Suprapubic skin (tissue), 4 donors: ENCODE results near the gene CHDH. TPM values are rescaled to one million over a fixed set of nuclear protein-coding genes. Genes with fewer than 3 reads are reported as not detected.
A peak's percentile ranks its signal among the peaks of the same experiment; 100 is the strongest.

ENCODE experiments used
- DNase-seq, 2 donors: peaks; one replicate each; pipeline ENCODE4 v3.0.0-alpha.2; 2019; ENCODE audit warnings: low spot score in 2 of 2
- H3K27ac ChIP-seq: fragments of 200-600 bp; sonication (generic); one replicate; pipeline ENCODE4 v1.5.1; 2019
- H3K27me3 ChIP-seq: fragments of 200-600 bp; sonication (generic); one replicate; pipeline ENCODE4 v1.5.1; 2019
- H3K36me3 ChIP-seq: fragments of 200-600 bp; sonication (generic); one replicate; pipeline ENCODE4 v1.5.1; 2019
- H3K4me1 ChIP-seq: fragments of 200-600 bp; sonication (generic); one replicate; pipeline ENCODE4 v1.5.1; 2019
- H3K4me3 ChIP-seq: fragments of 200-600 bp; sonication (generic); one replicate; pipeline ENCODE4 v1.5.1; 2019; ENCODE audit warnings: mild to moderate bottlenecking
- H3K9me3 ChIP-seq: fragments of 200-600 bp; sonication (generic); one replicate; pipeline ENCODE4 v1.5.1; 2019
- CTCF ChIP-seq, 2 donors: fragments of 200-600 bp in 1 of 2; fragments of 450-650 bp in 1 of 2; sonication (generic) in 1 of 2; IDR thresholded peaks; one replicate each; pipeline ENCODE4 v1.5.1; 2016 to 2019; ENCODE audit warnings: antibody characterized with exemption in 2 of 2, mild to moderate bottlenecking in 1 of 2, moderate library complexity in 1 of 2
- EP300 ChIP-seq: sonication (generic); formaldehyde crosslinking; IDR thresholded peaks from one replicate; pipeline ENCODE4 v1.6.1; 2017; ENCODE audit warnings: antibody characterized with exemption
- POLR2A ChIP-seq, 2 donors: fragments of 450-650 bp; IDR thresholded peaks; one replicate each; pipeline ENCODE4 v1.6.1; 2017; ENCODE audit warnings: antibody characterized with exemption in 2 of 2, mild to moderate bottlenecking in 2 of 2, moderate library complexity in 2 of 2
- POLR2AphosphoS5 ChIP-seq, 3 donors: sonication (generic); formaldehyde crosslinking; IDR thresholded peaks; one replicate each; pipeline ENCODE4 v1.6.1; 2017; ENCODE audit warnings: antibody characterized with exemption in 3 of 3
- WGBS: methylation state at CpG from one replicate; pipeline ENCODE4 v1.1.5; 2018; 5-methylcytosine and 5-hydroxymethylcytosine counted together
- total RNA-seq, 4 donors: library from RNA; depleted of rRNA; stranded (reverse); fragments of >200 nt; gene quantifications; one replicate each; pipeline ENCODE4 v1.1.0, GENCODE V29; 2016

Gene CHDH
- total RNA-seq, 4 donors from 2014 or later, result 6.0 to 26.4 (median 9.3) TPM

DNA sequence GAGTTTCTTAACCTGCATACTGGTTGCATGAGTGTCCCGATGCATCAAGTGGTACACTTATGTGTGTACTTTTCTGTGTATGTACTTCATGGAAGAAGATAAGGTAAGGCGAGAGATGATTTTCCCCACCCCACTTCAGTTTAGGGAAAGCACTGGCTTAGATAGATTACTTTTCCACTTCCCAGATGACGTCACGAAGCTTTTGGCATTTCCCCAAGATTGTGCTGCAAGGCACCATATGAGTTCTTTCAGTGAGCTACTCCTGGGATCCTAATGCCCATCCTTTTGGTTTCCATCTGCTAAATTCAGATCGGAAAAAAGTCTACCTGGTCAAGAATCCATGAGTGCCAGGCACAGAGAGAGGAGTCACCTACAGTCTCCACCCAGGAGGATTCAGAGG, 4.7 kb upstream of the CHDH start:
- Histone ChIP-seq H3K4me1 (peaks cover 9% of the 10 kb centered on the region), H3K36me3 (no peaks in the 10 kb centered on the region), H3K27ac (no peak overlapping the region), H3K9me3 (no peaks in the 10 kb centered on the region), H3K4me3 (no peak overlapping the region), H3K27me3 (peaks cover 16% of the 10 kb centered on the region)
- TF ChIP-seq EP300, result no peak
- no peak for TF ChIP-seq POLR2AphosphoS5 (IDR thresholded peaks at IDR 0.05)
- TF ChIP-seq CTCF (IDR thresholded peaks at IDR 0.05), result no peak
- TF ChIP-seq POLR2A (IDR thresholded peaks at IDR 0.05), result no peak
- 59% methylated on average over 5 of the region's 5 CpGs for WGBS
- no peak for DNase-seq

DNA sequence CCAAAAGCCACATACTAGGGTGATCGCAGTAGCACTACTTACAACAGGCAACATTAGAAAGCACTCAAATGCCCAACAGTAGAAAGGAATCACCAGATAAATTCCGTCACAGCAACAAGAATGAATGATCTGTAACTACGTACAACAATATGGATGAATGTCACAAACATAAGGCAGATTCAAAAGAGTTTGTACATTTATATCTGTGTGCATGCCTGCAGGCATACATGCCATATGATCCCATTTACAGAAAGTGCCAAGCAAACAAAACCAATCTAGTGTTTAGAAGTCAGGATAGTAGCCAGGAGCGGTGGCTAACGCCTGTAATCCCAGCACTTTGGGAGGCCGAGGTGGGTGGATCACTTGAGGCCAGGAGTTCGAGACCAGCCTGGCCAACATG, 3.7 kb upstream of the CHDH start:
- peaks cover 16% of the 10 kb centered on the region for H3K27me3 ChIP-seq
- DNase-seq, result no peak
- H3K27ac ChIP-seq, result no peak overlapping the region
- TF ChIP-seq EP300, result no peak
- no peaks in the 10 kb centered on the region for H3K9me3 ChIP-seq
- H3K4me1 ChIP-seq, result peaks cover 16% of the 10 kb centered on the region
- H3K36me3 ChIP-seq, result no peaks in the 10 kb centered on the region
- WGBS, result 95% methylated on average over 7 of the region's 7 CpGs
- no peak overlapping the region for H3K4me3 ChIP-seq

- Histone ChIP-seq H3K27ac (no peak overlapping the region), H3K4me1 (peaks cover 17% of the 10 kb centered on the region), H3K36me3 (no peaks in the 10 kb centered on the region), H3K4me3 (peak overlapping the region; percentile 73), H3K9me3 (no peaks in the 10 kb centered on the region), H3K27me3 (peaks cover 16% of the 10 kb centered on the region)
- DNase-seq, result no peak
- WGBS, result 65% methylated on average over 10 of the region's 10 CpGs
- TF ChIP-seq POLR2AphosphoS5 (IDR thresholded peaks at IDR 0.05) (no peak), POLR2A (IDR thresholded peaks at IDR 0.05) (no peak), EP300 (no peak), CTCF (IDR thresholded peaks at IDR 0.05) (no peak)
Observed at GRCh38 chr3:53846851-53847155, 584 bp upstream of the CHDH start.

DNA sequence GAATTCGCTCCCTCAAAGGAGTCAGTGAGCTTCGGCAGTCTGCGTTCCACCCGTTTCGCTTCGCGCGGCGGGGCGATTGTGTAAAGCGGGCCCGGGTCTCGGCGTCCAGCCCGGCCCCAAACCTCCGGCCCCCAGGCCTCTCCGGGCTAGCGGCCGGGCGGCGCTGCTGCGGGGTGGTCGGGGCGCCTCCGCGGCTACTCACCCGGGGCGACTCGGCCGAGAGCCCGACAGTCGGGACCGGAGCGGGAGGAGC, 412 bp downstream of the CHDH start:
- peak overlapping the region; percentile 73 for H3K27ac ChIP-seq
- peaks cover 17% of the 10 kb centered on the region for H3K4me1 ChIP-seq
- peak overlapping the region; percentile 73 for H3K4me3 ChIP-seq
- no peak for DNase-seq
- H3K36me3 ChIP-seq, result no peaks in the 10 kb centered on the region
- TF ChIP-seq EP300 (no peak), POLR2AphosphoS5 (IDR thresholded peaks at IDR 0.05) (no peak), POLR2A (IDR thresholded peaks at IDR 0.05) (no peak), CTCF (IDR thresholded peaks at IDR 0.05) (no peak)
- H3K27me3 ChIP-seq, result peaks cover 16% of the 10 kb centered on the region
- WGBS, result 2% methylated on average over 11 of the region's 34 CpGs
- no peaks in the 10 kb centered on the region for H3K9me3 ChIP-seq

DNA sequence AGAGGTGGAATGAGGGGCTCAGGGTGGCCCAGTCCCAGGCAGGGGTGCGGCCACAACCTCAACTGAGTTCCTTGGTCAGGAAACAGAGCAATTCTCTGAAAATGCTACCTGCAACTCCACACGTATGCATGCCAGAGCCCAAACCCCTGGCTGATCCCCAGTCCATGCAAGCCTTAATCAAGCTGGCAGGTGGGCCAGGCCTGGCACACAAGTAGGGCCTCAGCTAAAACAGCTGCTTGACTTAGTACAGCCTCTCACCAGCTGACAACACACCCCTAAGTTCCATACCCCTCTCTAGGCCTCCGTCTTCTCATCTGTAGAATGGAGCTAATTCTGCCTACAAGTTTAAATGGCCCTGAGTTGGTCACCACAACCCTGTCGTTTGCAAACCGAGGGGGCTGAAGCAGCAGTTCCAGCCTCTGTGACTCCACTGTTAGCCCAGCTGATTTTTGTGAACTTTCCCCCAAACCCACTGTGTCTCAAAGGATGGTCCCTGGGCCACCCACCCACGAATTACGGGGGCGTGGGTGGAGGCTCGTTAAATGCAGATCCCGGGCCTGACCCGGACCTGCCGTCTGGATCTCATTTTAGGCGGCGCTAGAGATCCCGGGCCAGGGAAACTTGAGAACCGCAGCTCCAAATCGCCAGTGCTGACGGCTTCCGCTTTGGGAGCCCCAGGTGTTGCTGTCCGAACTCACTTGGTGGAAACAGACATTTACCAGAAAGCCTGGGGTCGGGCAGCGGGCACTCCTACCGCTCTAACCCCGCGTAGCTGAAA, 927 bp downstream of the CHDH start:
- no peak for TF ChIP-seq EP300
- TF ChIP-seq CTCF (IDR thresholded peaks at IDR 0.05), result no peak
- TF ChIP-seq POLR2AphosphoS5 (IDR thresholded peaks at IDR 0.05), result no peak
- peak overlapping the region; percentile 73 for H3K4me3 ChIP-seq
- H3K27me3 ChIP-seq, result peaks cover 16% of the 10 kb centered on the region
- no peaks in the 10 kb centered on the region for H3K9me3 ChIP-seq
- 25% methylated on average over 11 of the region's 25 CpGs for WGBS
- DNase-seq, result no peak
- peaks cover 17% of the 10 kb centered on the region for H3K4me1 ChIP-seq
- no peaks in the 10 kb centered on the region for H3K36me3 ChIP-seq
- H3K27ac ChIP-seq, result peak overlapping the region; percentile 73
